Breast epithelium (tissue), 3 donors: Measurements from ENCODE around the gene RAPGEF4.

Experiments used
- POLR2A ChIP-seq: fragments of 450-650 bp; IDR thresholded peaks from one replicate; pipeline ENCODE4 v1.6.1; 2016; ENCODE audit warnings: antibody characterized with exemption, mild to moderate bottlenecking, moderate library complexity
- POLR2AphosphoS5 ChIP-seq, 3 donors: sonication (generic); formaldehyde crosslinking; IDR thresholded peaks; one replicate each; pipeline ENCODE4 v1.6.1; 2017; ENCODE audit warnings: antibody characterized with exemption in 3 of 3
- TF ChIP-seq, protein P1 (sequence below), 3 donors: fragments of 450-650 bp; IDR thresholded peaks; one replicate each; pipeline ENCODE4 v1.5.1; 2016 to 2017; ENCODE audit warnings: antibody characterized with exemption in 3 of 3, mild to moderate bottlenecking in 3 of 3, moderate library complexity in 3 of 3

DNA sequence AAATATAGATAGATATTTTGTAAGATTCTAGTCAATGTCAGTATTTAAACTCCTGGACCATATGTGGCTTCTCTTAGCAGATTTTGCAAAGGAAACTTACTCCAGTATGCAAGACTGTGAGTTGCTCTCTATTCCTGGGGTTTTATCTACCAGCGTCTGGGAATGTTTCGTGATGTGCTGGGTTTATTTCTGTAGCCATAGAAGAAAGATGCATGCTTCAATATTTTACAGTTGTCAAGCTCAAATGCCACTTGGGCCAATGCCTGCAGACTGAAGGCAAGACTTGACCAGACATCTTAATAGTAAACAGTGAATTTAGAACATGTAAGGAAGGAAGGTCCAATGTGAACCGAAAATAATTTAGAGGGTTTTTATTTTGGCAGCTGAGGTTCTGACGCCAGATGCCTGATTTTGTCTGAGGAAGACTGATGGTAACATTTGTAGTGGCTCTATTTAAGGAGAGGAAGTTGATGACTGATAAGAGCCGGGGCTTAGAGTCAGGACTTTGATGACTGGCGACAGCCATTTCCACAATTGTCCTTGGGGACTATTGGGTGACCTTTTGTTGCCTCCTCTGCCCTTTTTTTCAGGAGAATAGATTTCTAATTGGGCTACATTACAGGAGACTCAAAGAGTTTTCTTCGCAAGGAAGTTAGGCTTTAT, 154.3 kb downstream of the RAPGEF4 start:
- TF ChIP-seq POLR2AphosphoS5 (IDR thresholded peaks at IDR 0.05) (no peak), POLR2A (no peak)
- TF ChIP-seq, protein P1, sequence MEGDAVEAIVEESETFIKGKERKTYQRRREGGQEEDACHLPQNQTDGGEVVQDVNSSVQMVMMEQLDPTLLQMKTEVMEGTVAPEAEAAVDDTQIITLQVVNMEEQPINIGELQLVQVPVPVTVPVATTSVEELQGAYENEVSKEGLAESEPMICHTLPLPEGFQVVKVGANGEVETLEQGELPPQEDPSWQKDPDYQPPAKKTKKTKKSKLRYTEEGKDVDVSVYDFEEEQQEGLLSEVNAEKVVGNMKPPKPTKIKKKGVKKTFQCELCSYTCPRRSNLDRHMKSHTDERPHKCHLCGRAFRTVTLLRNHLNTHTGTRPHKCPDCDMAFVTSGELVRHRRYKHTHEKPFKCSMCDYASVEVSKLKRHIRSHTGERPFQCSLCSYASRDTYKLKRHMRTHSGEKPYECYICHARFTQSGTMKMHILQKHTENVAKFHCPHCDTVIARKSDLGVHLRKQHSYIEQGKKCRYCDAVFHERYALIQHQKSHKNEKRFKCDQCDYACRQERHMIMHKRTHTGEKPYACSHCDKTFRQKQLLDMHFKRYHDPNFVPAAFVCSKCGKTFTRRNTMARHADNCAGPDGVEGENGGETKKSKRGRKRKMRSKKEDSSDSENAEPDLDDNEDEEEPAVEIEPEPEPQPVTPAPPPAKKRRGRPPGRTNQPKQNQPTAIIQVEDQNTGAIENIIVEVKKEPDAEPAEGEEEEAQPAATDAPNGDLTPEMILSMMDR (IDR thresholded peaks at IDR 0.05), result no peak
